ENCODE data around the gene EFCAB11. TPM values are rescaled to one million over a fixed set of nuclear protein-coding genes. Genes with fewer than 3 reads are reported as not detected.

The EFCAB11 gene
- total and polyA plus RNA-seq, 2 of the 4 experiments (the other 2 are of a cell fraction): 2.2 to 5.3 TPM

GRCh38 chr14:89960914-89961313 lies 6.4 kb upstream of the EFCAB11 start:
- Histone ChIP-seq H3K9me1 (ENCODE audit: insufficient read depth, low read length) (peaks cover 10% of the 10 kb centered on the region), H3K4me2 (ENCODE audit: low read depth, low read length) (no peak overlapping the region), H2AK5ac (ENCODE audit: low read depth, low read length) (no peak overlapping the region), H4K20me1 (ENCODE audit: insufficient read depth, low read length) (peaks cover 5% of the 10 kb centered on the region; the same call in 1 of the 2 replicates), H2AK9ac (replicated peaks; ENCODE audit: low read depth, low read length, poor library complexity) (no peak overlapping the region), H3K9ac (ENCODE audit: low read depth, low read length) (no peak overlapping the region), H3K36me3 (ENCODE audit: control insufficient read depth, insufficient read depth, low read length) (peaks cover 15% of the 10 kb centered on the region), H2AFZ (replicated peaks; ENCODE audit: low read length, poor library complexity) (no peak overlapping the region), H3K23ac (ENCODE audit: low read depth, low read length) (0 out of 2 replicates have a peak overlapping the region, but pooled peaks have one; percentile 8), H4K91ac (ENCODE audit: insufficient read depth, low read depth, low read length) (no peak overlapping the region), H4K8ac (ENCODE audit: low read depth in 2 of 2, low read length in 2 of 2) (no peak overlapping the region), H3K4me3 (ENCODE audit: insufficient read depth, low read depth, low read length) (no peak overlapping the region), H3K56ac (ENCODE audit: extremely low read depth, insufficient read depth, low read length) (no peak overlapping the region), H3K14ac (replicated peaks; ENCODE audit: low read depth, low read length) (no peak overlapping the region), H2BK20ac (ENCODE audit: low read depth, low read length) (no peak overlapping the region), H3K4ac (ENCODE audit: low read depth, low read length) (no peak overlapping the region), H3K27me3 (ENCODE audit: control insufficient read depth, insufficient read depth, low read length) (no peaks in the 10 kb centered on the region), H2BK120ac (ENCODE audit: low read depth, low read length) (no peak overlapping the region), H3K79me1 (ENCODE audit: low read depth in 1 of 2, low read length in 2 of 2) (peaks cover 57 to 70% of the 10 kb centered on the region in 2 experiments), H3K27ac (ENCODE audit: insufficient read depth, low read length) (no peak overlapping the region), H4K5ac (ENCODE audit: low read depth, low read length) (no peak overlapping the region), H3K18ac (ENCODE audit: low read depth, low read length) (no peak overlapping the region), H2BK15ac (ENCODE audit: low read depth, low read length) (no peak overlapping the region), H2BK5ac (ENCODE audit: low read depth, low read length, poor library complexity, severe bottlenecking) (no peak overlapping the region), H3K9me3 (ENCODE audit: control insufficient read depth, insufficient read depth, low read length) (no peaks in the 10 kb centered on the region), H3K4me1 (ENCODE audit: control insufficient read depth, insufficient read depth, low read length) (peaks cover 5% of the 10 kb centered on the region; the same call in 1 of the 2 replicates)
- BruUV-seq (replicated peaks): no TSS peak
- DNase-seq: no peak
- in situ Hi-C loops (cut with MboI; ENCODE audit: low sequenced_read_pairs) (no loop called here), dilution Hi-C loops (cut with HindIII; ENCODE audit: low sequenced_read_pairs, unreplicated experiment) (no loop called here), intact Hi-C loops (cut with micrococcal nuclease) (no loop called here)
- no peak for TF ChIP-seq NFE2L2 (IDR thresholded peaks at IDR 0.05; ENCODE audit: low read depth, low read length)
- no peak for TF ChIP-seq CHD1 (IDR thresholded peaks at IDR 0.05; ENCODE audit: low read depth, low read length)
- no peak for TF ChIP-seq MAFK (IDR thresholded peaks at IDR 0.05; ENCODE audit: low read depth, low read length)
- no peak for TF ChIP-seq USF2 (IDR thresholded peaks at IDR 0.05; ENCODE audit: low read depth, low read length)
- TF ChIP-seq ELK1 (IDR thresholded peaks at IDR 0.05; ENCODE audit: borderline replicate concordance, low read depth, low read length): no peak
- TF ChIP-seq RFX5 (IDR thresholded peaks at IDR 0.05; ENCODE audit: low read depth, low read length): no peak
- TF ChIP-seq FOS (IDR thresholded peaks at IDR 0.05; ENCODE audit: low read depth, low read length): no peak
- no peak for TF ChIP-seq RCOR1 (IDR thresholded peaks at IDR 0.05; ENCODE audit: insufficient replicate concordance, low read length)
- POLR2A ChIA-PET (ENCODE audit: unreplicated experiment): no interaction called here
- no peak for ATAC-seq (ENCODE audit: low read depth)
- CTCF ChIA-PET: interaction anchor here (0.6 kb wide), 1 partner anchor 13 kb away, joined by 3 read pairs; no protein-coding TSS in a partner anchor
- WGBS, 2 experiments (ENCODE audit: extremely low coverage in 2 of 2, insufficient read length in 1 of 2): 81% methylated on average over 3 of the region's 3 CpGs; no CpG with 5 or more reads in 1 of the 2 experiments
